SK-N-SH treated with all-trans-retinoic acid at 6 μM for 48 hours (cell line): ENCODE measurements around the gene PCDHGC3.

Source experiments
- OSR1 ChIP-seq: fragments of 250-450 bp; sonication (Bioruptor Pico); IDR thresholded peaks from 2 replicates; pipeline ENCODE4 v1.8.0; 2022; ENCODE audit warnings: moderate library complexity, mild to moderate bottlenecking, inconsistent platforms
- TF ChIP-seq, protein P1 (sequence below): fragments of 250-450 bp; sonication (Bioruptor Pico); IDR thresholded peaks from 2 replicates; pipeline ENCODE4 v1.5.1; 2021; ENCODE audit warnings: mild to moderate bottlenecking, moderate library complexity
- TF ChIP-seq, protein P2 (sequence below): fragments of 250-450 bp; sonication (Bioruptor Pico); IDR thresholded peaks from 2 replicates; pipeline ENCODE4 v1.8.0; 2020; ENCODE audit warnings: mild to moderate bottlenecking, moderate library complexity, borderline replicate concordance

DNA sequence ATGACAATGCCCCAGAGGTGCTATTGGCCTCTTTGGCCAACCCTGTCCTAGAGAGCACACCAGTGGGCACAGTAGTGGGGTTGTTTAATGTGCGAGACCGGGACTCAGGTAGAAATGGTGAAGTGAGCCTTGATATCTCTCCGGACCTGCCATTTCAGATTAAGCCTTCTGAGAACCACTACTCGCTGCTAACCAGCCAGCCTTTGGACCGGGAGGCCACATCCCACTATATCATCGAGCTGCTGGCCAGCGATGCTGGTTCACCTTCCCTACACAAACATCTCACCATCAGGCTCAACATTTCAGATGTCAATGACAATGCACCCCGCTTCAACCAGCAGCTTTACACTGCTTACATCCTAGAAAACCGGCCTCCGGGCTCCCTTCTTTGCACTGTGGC, 14.5 kb downstream of the PCDHGC3 start:
- TF ChIP-seq, protein P1, sequence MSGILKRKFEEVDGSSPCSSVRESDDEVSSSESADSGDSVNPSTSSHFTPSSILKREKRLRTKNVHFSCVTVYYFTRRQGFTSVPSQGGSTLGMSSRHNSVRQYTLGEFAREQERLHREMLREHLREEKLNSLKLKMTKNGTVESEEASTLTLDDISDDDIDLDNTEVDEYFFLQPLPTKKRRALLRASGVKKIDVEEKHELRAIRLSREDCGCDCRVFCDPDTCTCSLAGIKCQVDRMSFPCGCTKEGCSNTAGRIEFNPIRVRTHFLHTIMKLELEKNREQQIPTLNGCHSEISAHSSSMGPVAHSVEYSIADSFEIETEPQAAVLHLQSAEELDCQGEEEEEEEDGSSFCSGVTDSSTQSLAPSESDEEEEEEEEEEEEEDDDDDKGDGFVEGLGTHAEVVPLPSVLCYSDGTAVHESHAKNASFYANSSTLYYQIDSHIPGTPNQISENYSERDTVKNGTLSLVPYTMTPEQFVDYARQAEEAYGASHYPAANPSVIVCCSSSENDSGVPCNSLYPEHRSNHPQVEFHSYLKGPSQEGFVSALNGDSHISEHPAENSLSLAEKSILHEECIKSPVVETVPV: no peak
- TF ChIP-seq OSR1 (CRISPR knock-in tag): no peak
- TF ChIP-seq, protein P2, sequence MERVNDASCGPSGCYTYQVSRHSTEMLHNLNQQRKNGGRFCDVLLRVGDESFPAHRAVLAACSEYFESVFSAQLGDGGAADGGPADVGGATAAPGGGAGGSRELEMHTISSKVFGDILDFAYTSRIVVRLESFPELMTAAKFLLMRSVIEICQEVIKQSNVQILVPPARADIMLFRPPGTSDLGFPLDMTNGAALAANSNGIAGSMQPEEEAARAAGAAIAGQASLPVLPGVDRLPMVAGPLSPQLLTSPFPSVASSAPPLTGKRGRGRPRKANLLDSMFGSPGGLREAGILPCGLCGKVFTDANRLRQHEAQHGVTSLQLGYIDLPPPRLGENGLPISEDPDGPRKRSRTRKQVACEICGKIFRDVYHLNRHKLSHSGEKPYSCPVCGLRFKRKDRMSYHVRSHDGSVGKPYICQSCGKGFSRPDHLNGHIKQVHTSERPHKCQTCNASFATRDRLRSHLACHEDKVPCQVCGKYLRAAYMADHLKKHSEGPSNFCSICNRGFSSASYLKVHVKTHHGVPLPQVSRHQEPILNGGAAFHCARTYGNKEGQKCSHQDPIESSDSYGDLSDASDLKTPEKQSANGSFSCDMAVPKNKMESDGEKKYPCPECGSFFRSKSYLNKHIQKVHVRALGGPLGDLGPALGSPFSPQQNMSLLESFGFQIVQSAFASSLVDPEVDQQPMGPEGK (CRISPR knock-in tag): no peak
